HEK293T (cell line): ENCODE measurements around the gene TENM3.

Experiments used
- ARNT ChIP-seq: fragments of 450-650 bp; IDR thresholded peaks from 2 replicates; pipeline ENCODE4 v1.6.1; 2017; ENCODE audit warnings: mild to moderate bottlenecking
- BHLHE40 ChIP-seq: fragments of 450-650 bp; IDR thresholded peaks from 2 replicates; pipeline ENCODE4 v1.6.1; 2016; ENCODE audit warnings: mild to moderate bottlenecking, moderate library complexity, borderline replicate concordance
- CTBP1 ChIP-seq: fragments of 450-650 bp; IDR thresholded peaks from 2 replicates; pipeline ENCODE4 v1.6.1; 2016; ENCODE audit warnings: borderline replicate concordance
- ELF4 ChIP-seq: fragments of 450-650 bp; IDR thresholded peaks from 2 replicates; pipeline ENCODE4 v1.6.1; 2017; ENCODE audit warnings: antibody characterized with exemption
- FOXA1 ChIP-seq: fragments of 450-650 bp; IDR thresholded peaks from 2 replicates; pipeline ENCODE4 v1.6.1; 2016; ENCODE audit warnings: mild to moderate bottlenecking
- FOXK2 ChIP-seq: fragments of 450-650 bp; IDR thresholded peaks from 2 replicates; pipeline ENCODE4 v1.6.1; 2016; ENCODE audit warnings: mild to moderate bottlenecking
- FOXM1 ChIP-seq: fragments of 450-650 bp; IDR thresholded peaks from 2 replicates; pipeline ENCODE4 v1.6.1; 2017; ENCODE audit warnings: mild to moderate bottlenecking, borderline replicate concordance
- HDGF ChIP-seq: fragments of 450-650 bp; IDR thresholded peaks from 2 replicates; pipeline ENCODE4 v1.6.1; 2017; ENCODE audit warnings: antibody characterized with exemption, borderline replicate concordance
- L3MBTL2 ChIP-seq: fragments of 450-650 bp; conservative IDR thresholded peaks from 2 replicates; pipeline ENCODE4 v1.6.1; 2016; ENCODE audit warnings: mild to moderate bottlenecking
- SP1 ChIP-seq: fragments of 450-650 bp; IDR thresholded peaks from 2 replicates; pipeline ENCODE4 v1.6.1; 2017
- SUZ12 ChIP-seq: fragments of 450-650 bp; IDR thresholded peaks from 2 replicates; pipeline ENCODE4 v1.6.1; 2016; ENCODE audit warnings: mild to moderate bottlenecking
- TARDBP ChIP-seq: fragments of 450-650 bp; IDR thresholded peaks from 2 replicates; pipeline ENCODE4 v1.6.1; 2016
- ZNF384 ChIP-seq: fragments of 450-650 bp; IDR thresholded peaks from 2 replicates; pipeline ENCODE4 v1.6.1; 2016

- TF ChIP-seq FOXK2 (no peak), SP1 (no peak), ARNT (no peak), CTBP1 (no peak), ZNF384 (no peak), BHLHE40 (no peak), SUZ12 (no peak), L3MBTL2 (no peak), HDGF (no peak), FOXM1 (no peak), FOXA1 (no peak), ELF4 (no peak), TARDBP (no peak)
Observed at GRCh38 chr4:182435401-182435800, 192.2 kb downstream of the TENM3 start.
